ENCODE data around the gene CDK6. TPM values are rescaled to one million over a fixed set of nuclear protein-coding genes. Genes with fewer than 3 reads are reported as not detected.
A peak's percentile ranks its signal among the peaks of the same experiment; 100 is the strongest.

The CDK6 gene
- total and polyA plus RNA-seq, 2 of the 8 experiments (the other 6 are each of a cell fraction or from before 2014, with no cell fraction given) = 5.9 to 18.9 TPM

GRCh38 chr7:92709150-92709549, 127.2 kb downstream of the CDK6 start:
- Histone ChIP-seq H4K91ac (replicated peaks; ENCODE audit: insufficient read length, low read length) (no peak overlapping the region), H3K79me1 (ENCODE audit: low read depth, low read length) (no peaks in the 10 kb centered on the region; the same call in 1 of the 2 replicates), H3K56ac (replicated peaks; ENCODE audit: insufficient read length, low read depth, low read length) (no peak overlapping the region), H2AFZ (ENCODE audit: low read length) (no peak overlapping the region), H3K23ac (ENCODE audit: insufficient read length) (no peak overlapping the region), H3K14ac (ENCODE audit: insufficient read length) (no peak overlapping the region), H3K9me3 (ENCODE audit: insufficient read depth in 2 of 2, low read depth in 1 of 2, low read length in 1 of 2) (peaks cover 0 to 4% of the 10 kb centered on the region in 2 experiments; a peak in 1 of 4 replicates), H3K27ac (ENCODE audit: low read depth, low read length) (no peak overlapping the region), H2BK120ac (replicated peaks; ENCODE audit: low read depth, low read length) (no peak overlapping the region), H4K5ac (ENCODE audit: insufficient read length, low read depth, low read length) (no peak overlapping the region), H4K20me1 (replicated peaks in 1 of 2; ENCODE audit: control insufficient read depth in 1 of 2, insufficient read depth in 2 of 2, low read length in 2 of 2) (no peaks in the 10 kb centered on the region), H3K27me3 (replicated peaks in 1 of 4; ENCODE audit: control insufficient read depth in 3 of 4, extremely low read depth in 1 of 4, insufficient read depth in 3 of 4, low read length in 3 of 4) (no peaks in the 10 kb centered on the region; a peak in 1 of 7 replicates), H2BK12ac (ENCODE audit: low read depth, low read length) (peak overlapping the region; percentile 63; the same call in 1 of the 2 replicates), H2BK20ac (ENCODE audit: low read length) (0 out of 2 replicates have a peak overlapping the region, but pooled peaks have one; percentile 11), H2BK5ac (ENCODE audit: low read depth, low read length) (no peak overlapping the region), H3K79me2 (ENCODE audit: control insufficient read depth in 1 of 2, insufficient read depth in 2 of 2, low read length in 2 of 2) (no peaks in the 10 kb centered on the region), H3K4me3 (ENCODE audit: extremely low read depth in 1 of 4, insufficient read depth in 2 of 4, low read depth in 3 of 4, low read length in 4 of 4) (no peak overlapping the region), H3K36me3 (ENCODE audit: control insufficient read depth in 2 of 4, insufficient read depth in 4 of 4, low read length in 3 of 4) (no peaks in the 10 kb centered on the region), H3K18ac (ENCODE audit: extremely low read depth, low read length) (no peak overlapping the region), H3K4me1 (replicated peaks in 1 of 4; ENCODE audit: control insufficient read depth in 3 of 4, insufficient read depth in 4 of 4, low read length in 3 of 4) (peaks cover 0 to 2% (median 0%) of the 10 kb centered on the region in 4 experiments; a peak in 1 of 7 replicates), H3K4me2 (ENCODE audit: insufficient read depth in 1 of 2, low read depth in 2 of 2, low read length in 2 of 2) (no peak overlapping the region), H2BK15ac (ENCODE audit: low read length) (no peak overlapping the region), H3K23me2 (ENCODE audit: low read depth, low read length) (peaks cover 2% of the 10 kb centered on the region; the same call in 1 of the 2 replicates), H4K8ac (ENCODE audit: extremely low read depth, insufficient read depth, low read length) (no peak overlapping the region), H2AK5ac (ENCODE audit: low read depth, low read length) (no peak overlapping the region), H3K9ac (replicated peaks in 1 of 4; ENCODE audit: extremely low read depth in 1 of 4, low read depth in 3 of 4, low read length in 3 of 4) (no peak overlapping the region), H3K4ac (replicated peaks; ENCODE audit: insufficient read length, low read depth, low read length) (no peak overlapping the region)
- no peak for DNase-seq (ENCODE audit: low read depth in 1 of 2, low spot score in 2 of 2)
- FAIRE-seq = no peak
- 98% methylated on average over 2 of the region's 2 CpGs; no CpG with 5 or more reads in 1 of the 2 experiments for WGBS, 2 experiments (ENCODE audit: extremely low coverage in 1 of 2, insufficient coverage in 1 of 2, insufficient read length in 1 of 2, insufficient replicate concordance in 2 of 2, low coverage in 1 of 2, low lambda C conversion rate in 2 of 2, missing lambda C conversion rate in 1 of 2)
- TF ChIP-seq JUND (IDR thresholded peaks at IDR 0.05; ENCODE audit: low read length) (no peak), TEAD4 (IDR thresholded peaks at IDR 0.05; ENCODE audit: low read depth, low read length) (no peak), POLR2AphosphoS5 (IDR thresholded peaks at IDR 0.05; ENCODE audit: low read depth, low read length) (no peak), ATF2 (IDR thresholded peaks at IDR 0.05; ENCODE audit: low read length) (no peak), KDM4A (IDR thresholded peaks at IDR 0.05; ENCODE audit: low read depth, low read length, severe bottlenecking) (no peak)
- POLR2A ChIA-PET (ENCODE audit: partially characterized antibody) = interaction anchor here (1.1 kb wide), 1 partner anchor 13 kb away, joined by 4 read pairs; no protein-coding TSS in a partner anchor
- CTCF ChIA-PET (ENCODE audit: partially characterized antibody) = interaction anchor here (0.6 to 0.8 kb wide), 2 partner anchors 56 to 137 kb away, joined by 3 read pairs; no protein-coding TSS in a partner anchor

Measured in H1 (cell line).